ENCODE data around the gene PDCD1. TPM values are rescaled to one million over a fixed set of nuclear protein-coding genes. Genes with fewer than 3 reads are reported as not detected.

Gene PDCD1
- total RNA-seq, 1 experiment from 2014 or later: 0.22 TPM

DNA sequence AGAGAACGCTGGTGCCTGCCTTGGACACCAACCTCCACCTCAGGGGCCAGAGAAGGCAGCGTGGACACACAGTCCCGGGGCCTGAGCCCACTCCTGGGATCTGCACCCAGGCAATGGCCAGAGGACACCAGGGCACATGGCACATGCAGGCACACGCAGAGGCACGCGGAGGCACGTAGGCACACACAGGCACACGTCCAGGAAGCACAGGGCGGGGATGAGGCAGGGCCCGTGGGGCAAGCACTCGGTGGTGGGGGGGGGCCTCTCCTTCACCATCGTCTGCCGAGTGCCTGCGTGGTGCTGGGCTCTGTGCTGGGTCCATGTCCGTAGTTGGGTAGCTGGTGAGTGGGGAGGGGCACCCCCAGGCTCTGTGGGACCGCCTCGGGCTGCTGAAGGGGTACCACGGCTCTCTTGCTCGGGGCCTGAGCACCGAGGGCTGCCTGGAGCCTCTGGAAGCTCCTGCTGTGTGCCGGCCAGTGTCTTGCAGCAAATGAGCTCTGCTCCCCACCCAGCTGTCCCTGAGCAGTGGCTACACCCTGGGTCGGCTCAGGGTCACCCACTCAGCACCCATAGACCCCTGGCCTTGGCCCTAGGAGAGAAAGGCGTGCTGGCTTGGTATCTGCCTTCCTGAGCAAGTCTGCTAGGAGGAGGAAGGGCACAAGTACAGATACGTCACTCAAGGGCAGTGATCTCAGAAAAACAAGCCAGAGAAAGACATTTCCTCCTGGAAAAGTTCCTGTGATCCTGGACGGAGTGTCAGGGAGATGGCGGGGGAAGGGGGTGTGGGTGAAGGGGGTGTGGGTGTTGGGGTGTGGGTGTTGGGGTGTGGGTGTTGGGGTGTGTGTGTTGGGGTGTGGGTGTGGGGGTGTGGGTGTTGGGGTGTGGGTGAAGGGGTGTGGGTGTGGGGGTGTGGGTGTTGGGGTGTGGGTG is 37.3 kb upstream of the PDCD1 start:
- ATAC-seq: peak; percentile 33; the same call in 1 of the 2 replicates
- H3K9me2 ChIP-seq (ENCODE audit: insufficient read depth): no peaks in the 10 kb centered on the region
- H3K27me3 ChIP-seq (ENCODE audit: insufficient read depth, low read length): no peaks in the 10 kb centered on the region
- CTCF ChIA-PET: no interaction called here
- no peak overlapping the region for H3K4me3 ChIP-seq (replicated peaks in 1 of 2; ENCODE audit: low read depth in 1 of 2, low read length in 2 of 2)
- no peak overlapping the region for H3K4me2 ChIP-seq (ENCODE audit: low read length)
- no peak for DNase-seq (ENCODE audit: low read depth, low spot score)
- no peak for TF ChIP-seq CBX3 (IDR thresholded peaks at IDR 0.05; ENCODE audit: low read depth)
- no peak for TF ChIP-seq EZH2 (IDR thresholded peaks at IDR 0.05)
- no peak for TF ChIP-seq CTCF (IDR thresholded peaks at IDR 0.05 in 2 of 3, conservative IDR thresholded peaks at IDR 0.05 in 1 of 3; ENCODE audit: borderline replicate concordance in 1 of 3, insufficient read depth in 1 of 3, low read depth in 2 of 3, low read length in 2 of 3)
- TF ChIP-seq ZFX (IDR thresholded peaks at IDR 0.05): no peak
- no peak for TF ChIP-seq YY1 (IDR thresholded peaks at IDR 0.05; ENCODE audit: extremely low read depth, insufficient replicate concordance, low read depth, low read length)
- no peak for TF ChIP-seq JUND (IDR thresholded peaks at IDR 0.05)
- no peak for TF ChIP-seq POLR2A (IDR thresholded peaks at IDR 0.05; ENCODE audit: borderline replicate concordance, extremely low read depth, insufficient read depth, insufficient read length)
- TF ChIP-seq, protein P1, sequence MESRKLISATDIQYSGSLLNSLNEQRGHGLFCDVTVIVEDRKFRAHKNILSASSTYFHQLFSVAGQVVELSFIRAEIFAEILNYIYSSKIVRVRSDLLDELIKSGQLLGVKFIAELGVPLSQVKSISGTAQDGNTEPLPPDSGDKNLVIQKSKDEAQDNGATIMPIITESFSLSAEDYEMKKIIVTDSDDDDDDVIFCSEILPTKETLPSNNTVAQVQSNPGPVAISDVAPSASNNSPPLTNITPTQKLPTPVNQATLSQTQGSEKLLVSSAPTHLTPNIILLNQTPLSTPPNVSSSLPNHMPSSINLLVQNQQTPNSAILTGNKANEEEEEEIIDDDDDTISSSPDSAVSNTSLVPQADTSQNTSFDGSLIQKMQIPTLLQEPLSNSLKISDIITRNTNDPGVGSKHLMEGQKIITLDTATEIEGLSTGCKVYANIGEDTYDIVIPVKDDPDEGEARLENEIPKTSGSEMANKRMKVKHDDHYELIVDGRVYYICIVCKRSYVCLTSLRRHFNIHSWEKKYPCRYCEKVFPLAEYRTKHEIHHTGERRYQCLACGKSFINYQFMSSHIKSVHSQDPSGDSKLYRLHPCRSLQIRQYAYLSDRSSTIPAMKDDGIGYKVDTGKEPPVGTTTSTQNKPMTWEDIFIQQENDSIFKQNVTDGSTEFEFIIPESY (IDR thresholded peaks at IDR 0.05; ENCODE audit: extremely low read depth, insufficient replicate concordance, low read length): no peak
- no peak for TF ChIP-seq SP1 (IDR thresholded peaks at IDR 0.05; ENCODE audit: low read depth)
- TF ChIP-seq EZH2phosphoT487 (IDR thresholded peaks at IDR 0.05; ENCODE audit: borderline replicate concordance): no peak
- H4K20me1 ChIP-seq (ENCODE audit: insufficient read depth): no peaks in the 10 kb centered on the region
- BruUV-seq (replicated peaks): no TSS peak
- no peaks in the 10 kb centered on the region for H3K9me3 ChIP-seq (ENCODE audit: control insufficient read depth in 1 of 2, insufficient read depth in 1 of 2, low read depth in 1 of 2, low read length in 2 of 2)
- peaks cover 0 to 13% of the 10 kb centered on the region in 2 experiments; a peak in 1 of 4 replicates for H3K4me1 ChIP-seq (ENCODE audit: control insufficient read depth in 1 of 2, insufficient read depth in 2 of 2, low read length in 2 of 2)
- H3K27ac ChIP-seq (ENCODE audit: low read depth, low read length): no peak overlapping the region; the same call in 1 of the 2 replicates
- RAD21 ChIA-PET (ENCODE audit: low non-redundant PET in 1 of 2, low total read pairs in 2 of 2, uncharacterized antibody in 2 of 2, unreplicated experiment in 2 of 2): no interaction called here
- no peak overlapping the region for H2AFZ ChIP-seq (ENCODE audit: low read depth, low read length, poor library complexity, severe bottlenecking)
- no peaks in the 10 kb centered on the region for H3K36me3 ChIP-seq (ENCODE audit: control insufficient read depth in 1 of 2, insufficient read depth in 2 of 2, low read length in 2 of 2)
- POLR2A ChIA-PET: no interaction called here
- no peaks in the 10 kb centered on the region for H3K79me2 ChIP-seq (ENCODE audit: insufficient read depth, low read length)
- intact Hi-C loops (cut with micrococcal nuclease): no loop called here
- H3K9ac ChIP-seq (ENCODE audit: low read length): no peak overlapping the region

All from HCT116 (cell line).